ENCODE data around the gene RRP9.

DNA sequence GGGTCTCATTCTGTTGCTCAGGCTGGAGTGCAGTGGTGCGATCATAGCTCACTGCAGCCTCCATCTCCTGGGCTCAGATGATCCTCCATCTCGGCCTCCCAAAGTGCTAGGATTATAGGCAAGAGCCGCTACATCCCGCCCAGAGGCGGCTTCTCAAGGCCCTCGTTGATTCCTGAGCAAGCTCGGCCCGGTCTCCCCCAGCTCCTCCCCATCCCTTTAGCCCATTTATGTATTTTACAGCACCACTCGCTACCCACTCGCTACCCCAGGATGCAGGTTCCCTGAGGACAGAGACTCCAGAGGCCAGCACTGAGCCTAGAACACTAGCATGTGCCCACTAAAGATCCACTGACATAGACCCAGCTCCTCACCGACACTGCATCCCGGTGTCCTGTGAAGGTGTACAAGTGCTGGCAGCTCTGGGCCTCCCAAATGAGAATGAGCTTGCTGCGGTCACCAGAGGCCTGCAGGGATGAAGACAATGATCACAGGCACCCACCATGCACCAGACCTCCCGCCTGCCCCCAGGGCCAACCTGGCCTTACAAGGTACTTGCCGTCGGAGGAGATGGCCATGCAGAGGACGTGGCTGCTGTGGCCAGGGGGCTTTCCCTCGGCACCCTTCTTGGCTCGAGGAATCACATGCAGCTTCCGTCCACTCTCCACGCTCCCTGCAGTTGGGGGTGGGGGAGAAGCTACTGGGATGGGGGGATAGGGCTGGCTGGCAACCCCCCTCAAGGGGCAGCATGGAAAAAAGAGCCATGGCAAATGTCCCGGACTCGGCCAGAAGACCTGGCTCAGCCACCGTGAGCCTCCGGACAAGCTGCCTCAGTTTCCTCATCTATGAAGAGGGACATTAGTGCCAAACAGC lies 5.6 kb downstream of the RRP9 start:
- TF ChIP-seq, protein P1, sequence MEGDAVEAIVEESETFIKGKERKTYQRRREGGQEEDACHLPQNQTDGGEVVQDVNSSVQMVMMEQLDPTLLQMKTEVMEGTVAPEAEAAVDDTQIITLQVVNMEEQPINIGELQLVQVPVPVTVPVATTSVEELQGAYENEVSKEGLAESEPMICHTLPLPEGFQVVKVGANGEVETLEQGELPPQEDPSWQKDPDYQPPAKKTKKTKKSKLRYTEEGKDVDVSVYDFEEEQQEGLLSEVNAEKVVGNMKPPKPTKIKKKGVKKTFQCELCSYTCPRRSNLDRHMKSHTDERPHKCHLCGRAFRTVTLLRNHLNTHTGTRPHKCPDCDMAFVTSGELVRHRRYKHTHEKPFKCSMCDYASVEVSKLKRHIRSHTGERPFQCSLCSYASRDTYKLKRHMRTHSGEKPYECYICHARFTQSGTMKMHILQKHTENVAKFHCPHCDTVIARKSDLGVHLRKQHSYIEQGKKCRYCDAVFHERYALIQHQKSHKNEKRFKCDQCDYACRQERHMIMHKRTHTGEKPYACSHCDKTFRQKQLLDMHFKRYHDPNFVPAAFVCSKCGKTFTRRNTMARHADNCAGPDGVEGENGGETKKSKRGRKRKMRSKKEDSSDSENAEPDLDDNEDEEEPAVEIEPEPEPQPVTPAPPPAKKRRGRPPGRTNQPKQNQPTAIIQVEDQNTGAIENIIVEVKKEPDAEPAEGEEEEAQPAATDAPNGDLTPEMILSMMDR (IDR thresholded peaks at IDR 0.05; ENCODE audit: extremely low read depth in 1 of 2, insufficient read depth in 1 of 2, low read depth in 1 of 2, low read length in 2 of 2): no peak
- no peak for TF ChIP-seq EZH2 (IDR thresholded peaks at IDR 0.05; ENCODE audit: borderline replicate concordance, low read depth, low read length, severe bottlenecking)
- TF ChIP-seq JUN (IDR thresholded peaks at IDR 0.05; ENCODE audit: borderline replicate concordance, insufficient read depth, insufficient read length, low read depth): no peak
- no peak for TF ChIP-seq POLR2A (IDR thresholded peaks at IDR 0.05; ENCODE audit: low read depth, low read length)
- TF ChIP-seq, protein P2, sequence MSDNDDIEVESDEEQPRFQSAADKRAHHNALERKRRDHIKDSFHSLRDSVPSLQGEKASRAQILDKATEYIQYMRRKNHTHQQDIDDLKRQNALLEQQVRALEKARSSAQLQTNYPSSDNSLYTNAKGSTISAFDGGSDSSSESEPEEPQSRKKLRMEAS (IDR thresholded peaks at IDR 0.05; ENCODE audit: insufficient read depth, insufficient read length): no peak
- no peak for TF ChIP-seq GATA2 (IDR thresholded peaks at IDR 0.05; ENCODE audit: insufficient read depth, insufficient read length, low read depth, low read length)
- no peak for TF ChIP-seq MYC (IDR thresholded peaks at IDR 0.05; ENCODE audit: low read depth, low read length)

Data from endothelial cell of umbilical vein (primary cell).